ENCODE data around the gene KRTAP10-2.
"Not testable (repeated sequence)": the region's sequence is repeated elsewhere in the genome, so short reads cannot be mapped to it uniquely, and the experiment has no call there.

Gene KRTAP10-2

GRCh38 chr21:44593598-44594405, 42.5 kb upstream of the KRTAP10-2 start:
- Histone ChIP-seq H3K4me3 (ENCODE audit: low read depth in 1 of 5, low read length in 5 of 5) (no peak overlapping the region), H3K9ac (ENCODE audit: low read length in 5 of 5) (no peak overlapping the region), H3K9me3 (ENCODE audit: control insufficient read depth in 5 of 5, low read length in 5 of 5) (peaks cover 0 to 4% (median 0%) of the 10 kb centered on the region in 5 donors), H3K27me3 (ENCODE audit: control insufficient read depth in 5 of 5, insufficient read depth in 4 of 5, low read length in 5 of 5) (peaks cover 0 to 10% (median 9%) of the 10 kb centered on the region in 5 donors), H3K4me1 (ENCODE audit: control insufficient read depth in 5 of 5, insufficient read depth in 5 of 5, low read length in 5 of 5) (peaks cover 2 to 24% (median 4%) of the 10 kb centered on the region in 5 donors), H3K27ac (ENCODE audit: low read depth, low read length) (no peak overlapping the region), H3K36me3 (ENCODE audit: control insufficient read depth in 5 of 5, insufficient read depth in 5 of 5, low read length in 5 of 5) (no peaks in the 10 kb centered on the region)

GRCh38 chr21:44592446-44593311, 41.4 kb upstream of the KRTAP10-2 start, which contains the start of gene KRTAP10-6:
Gene KRTAP10-6, minus strand, starts transcription at chr21:44592505. Its CDS starts 21 bp downstream, at chr21:44592484.
- no peaks in the 10 kb centered on the region for H3K36me3 ChIP-seq (ENCODE audit: control insufficient read depth in 5 of 5, insufficient read depth in 5 of 5, low read length in 5 of 5)
- peaks cover 0 to 10% (median 9%) of the 10 kb centered on the region in 5 donors for H3K27me3 ChIP-seq (ENCODE audit: control insufficient read depth in 5 of 5, insufficient read depth in 4 of 5, low read length in 5 of 5)
- no peak within 1 kb of the TSS for H3K27ac ChIP-seq (ENCODE audit: low read depth, low read length)

GRCh38 chr21:44591801-44592130, 40.5 kb upstream of the KRTAP10-2 start:
- H3K27me3 ChIP-seq (ENCODE audit: control insufficient read depth in 5 of 5, insufficient read depth in 4 of 5, low read length in 5 of 5); H3K9me3 ChIP-seq (ENCODE audit: control insufficient read depth in 5 of 5, low read length in 5 of 5); H3K27ac ChIP-seq (ENCODE audit: low read depth, low read length); H3K36me3 ChIP-seq (ENCODE audit: control insufficient read depth in 5 of 5, insufficient read depth in 5 of 5, low read length in 5 of 5); H3K9ac ChIP-seq (ENCODE audit: low read length in 5 of 5): not testable (repeated sequence)
- Histone ChIP-seq H3K4me1 (ENCODE audit: control insufficient read depth in 5 of 5, insufficient read depth in 5 of 5, low read length in 5 of 5) (peaks cover 2 to 24% (median 4%) of the 10 kb centered on the region in 5 donors), H3K4me3 (ENCODE audit: low read depth in 1 of 5, low read length in 5 of 5) (peak overlapping the region in 1 of 5 donors; percentile 26)

More at GRCh38 chr21:44592446-44593311, 41.4 kb upstream of the KRTAP10-2 start, which contains the start of gene KRTAP10-6:
- peak within 1 kb of the TSS in 1 of 5 donors; percentile 26 for H3K4me3 ChIP-seq (ENCODE audit: low read depth in 1 of 5, low read length in 5 of 5)
- H3K9me3 ChIP-seq (ENCODE audit: control insufficient read depth in 5 of 5, low read length in 5 of 5), result peaks cover 0 to 4% (median 0%) of the 10 kb centered on the region in 5 donors
- H3K4me1 ChIP-seq (ENCODE audit: control insufficient read depth in 5 of 5, insufficient read depth in 5 of 5, low read length in 5 of 5), result peaks cover 2 to 24% (median 4%) of the 10 kb centered on the region in 5 donors
- H3K9ac ChIP-seq (ENCODE audit: low read length in 5 of 5), result no peak within 1 kb of the TSS

GRCh38 chr21:44590897-44591800, 39.8 kb upstream of the KRTAP10-2 start:
- H3K4me3 ChIP-seq (ENCODE audit: low read depth in 1 of 5, low read length in 5 of 5), result peak overlapping the region in 1 of 5 donors; percentile 26

GRCh38 chr21:44590311-44590721, 39.0 kb upstream of the KRTAP10-2 start:
- Histone ChIP-seq H3K9me3 (ENCODE audit: control insufficient read depth in 5 of 5, low read length in 5 of 5) (peaks cover 0 to 9% (median 0%) of the 10 kb centered on the region in 5 donors), H3K9ac (ENCODE audit: low read length in 5 of 5) (no peak overlapping the region), H3K4me3 (ENCODE audit: low read depth in 1 of 5, low read length in 5 of 5) (no peak overlapping the region), H3K27me3 (ENCODE audit: control insufficient read depth in 5 of 5, insufficient read depth in 4 of 5, low read length in 5 of 5) (peaks cover 6 to 17% (median 12%) of the 10 kb centered on the region in 5 donors), H3K36me3 (ENCODE audit: control insufficient read depth in 5 of 5, insufficient read depth in 5 of 5, low read length in 5 of 5) (no peaks in the 10 kb centered on the region), H3K4me1 (ENCODE audit: control insufficient read depth in 5 of 5, insufficient read depth in 5 of 5, low read length in 5 of 5) (peaks cover 2 to 24% (median 4%) of the 10 kb centered on the region in 5 donors), H3K27ac (ENCODE audit: low read depth, low read length) (no peak overlapping the region)

More at GRCh38 chr21:44590897-44591800, 39.8 kb upstream of the KRTAP10-2 start:
- peaks cover 0 to 10% (median 9%) of the 10 kb centered on the region in 5 donors for H3K27me3 ChIP-seq (ENCODE audit: control insufficient read depth in 5 of 5, insufficient read depth in 4 of 5, low read length in 5 of 5)
- not testable (repeated sequence) for H3K9me3 ChIP-seq (ENCODE audit: control insufficient read depth in 5 of 5, low read length in 5 of 5); H3K27ac ChIP-seq (ENCODE audit: low read depth, low read length); H3K36me3 ChIP-seq (ENCODE audit: control insufficient read depth in 5 of 5, insufficient read depth in 5 of 5, low read length in 5 of 5); H3K9ac ChIP-seq (ENCODE audit: low read length in 5 of 5)
- H3K4me1 ChIP-seq (ENCODE audit: control insufficient read depth in 5 of 5, insufficient read depth in 5 of 5, low read length in 5 of 5), result peaks cover 2 to 24% (median 4%) of the 10 kb centered on the region in 5 donors

- H3K9me3 ChIP-seq (ENCODE audit: control insufficient read depth in 5 of 5, low read length in 5 of 5), result peaks cover 0 to 10% (median 0%) of the 10 kb centered on the region in 5 donors
- H3K36me3 ChIP-seq (ENCODE audit: control insufficient read depth in 5 of 5, insufficient read depth in 5 of 5, low read length in 5 of 5), result no peaks in the 10 kb centered on the region
- H3K9ac ChIP-seq (ENCODE audit: low read length in 5 of 5), result no peak overlapping the region
- no peak overlapping the region for H3K27ac ChIP-seq (ENCODE audit: low read depth, low read length)
- H3K4me3 ChIP-seq (ENCODE audit: low read depth in 1 of 5, low read length in 5 of 5), result no peak overlapping the region
- H3K27me3 ChIP-seq (ENCODE audit: control insufficient read depth in 5 of 5, insufficient read depth in 4 of 5, low read length in 5 of 5), result peaks cover 6 to 20% (median 13%) of the 10 kb centered on the region in 5 donors
- H3K4me1 ChIP-seq (ENCODE audit: control insufficient read depth in 5 of 5, insufficient read depth in 5 of 5, low read length in 5 of 5), result peaks cover 2 to 24% (median 4%) of the 10 kb centered on the region in 5 donors
Measured at GRCh38 chr21:44589586-44590305, 38.4 kb upstream of the KRTAP10-2 start.

- H3K36me3 ChIP-seq (ENCODE audit: control insufficient read depth in 5 of 5, insufficient read depth in 5 of 5, low read length in 5 of 5), result no peaks in the 10 kb centered on the region
- H3K9me3 ChIP-seq (ENCODE audit: control insufficient read depth in 5 of 5, low read length in 5 of 5), result peaks cover 0 to 10% (median 0%) of the 10 kb centered on the region in 5 donors
- H3K27me3 ChIP-seq (ENCODE audit: control insufficient read depth in 5 of 5, insufficient read depth in 4 of 5, low read length in 5 of 5), result peaks cover 6 to 21% (median 13%) of the 10 kb centered on the region in 5 donors
- peaks cover 2 to 24% (median 4%) of the 10 kb centered on the region in 5 donors for H3K4me1 ChIP-seq (ENCODE audit: control insufficient read depth in 5 of 5, insufficient read depth in 5 of 5, low read length in 5 of 5)
- H3K9ac ChIP-seq (ENCODE audit: low read length in 5 of 5), result no peak overlapping the region
- H3K4me3 ChIP-seq (ENCODE audit: low read depth in 1 of 5, low read length in 5 of 5), result no peak overlapping the region
- H3K27ac ChIP-seq (ENCODE audit: low read depth, low read length), result no peak overlapping the region
Measured at GRCh38 chr21:44589094-44589493, 37.8 kb upstream of the KRTAP10-2 start.

GRCh38 chr21:44585892-44586291, 34.6 kb upstream of the KRTAP10-2 start:
- Histone ChIP-seq H3K27me3 (ENCODE audit: control insufficient read depth in 5 of 5, insufficient read depth in 4 of 5, low read length in 5 of 5) (peaks cover 6 to 18% (median 16%) of the 10 kb centered on the region in 5 donors), H3K27ac (ENCODE audit: low read depth, low read length) (no peak overlapping the region), H3K9me3 (ENCODE audit: control insufficient read depth in 5 of 5, low read length in 5 of 5) (peaks cover 0 to 17% (median 7%) of the 10 kb centered on the region in 5 donors), H3K4me1 (ENCODE audit: control insufficient read depth in 5 of 5, insufficient read depth in 5 of 5, low read length in 5 of 5) (no peaks in the 10 kb centered on the region), H3K9ac (ENCODE audit: low read length in 5 of 5) (no peak overlapping the region), H3K36me3 (ENCODE audit: control insufficient read depth in 5 of 5, insufficient read depth in 5 of 5, low read length in 5 of 5) (no peaks in the 10 kb centered on the region), H3K4me3 (ENCODE audit: low read depth in 1 of 5, low read length in 5 of 5) (no peak overlapping the region)

- Histone ChIP-seq H3K9me3 (ENCODE audit: control insufficient read depth in 5 of 5, low read length in 5 of 5) (peaks cover 0 to 19% (median 14%) of the 10 kb centered on the region in 5 donors), H3K4me3 (ENCODE audit: low read depth in 1 of 5, low read length in 5 of 5) (no peak overlapping the region), H3K4me1 (ENCODE audit: control insufficient read depth in 5 of 5, insufficient read depth in 5 of 5, low read length in 5 of 5) (no peaks in the 10 kb centered on the region), H3K9ac (ENCODE audit: low read length in 5 of 5) (no peak overlapping the region), H3K27me3 (ENCODE audit: control insufficient read depth in 5 of 5, insufficient read depth in 4 of 5, low read length in 5 of 5) (peaks cover 6 to 15% (median 11%) of the 10 kb centered on the region in 5 donors), H3K36me3 (ENCODE audit: control insufficient read depth in 5 of 5, insufficient read depth in 5 of 5, low read length in 5 of 5) (no peaks in the 10 kb centered on the region), H3K27ac (ENCODE audit: low read depth, low read length) (no peak overlapping the region)
Measured at GRCh38 chr21:44583800-44584147, 32.5 kb upstream of the KRTAP10-2 start.
